Measurements from ENCODE around the gene VAMP4.

DNA sequence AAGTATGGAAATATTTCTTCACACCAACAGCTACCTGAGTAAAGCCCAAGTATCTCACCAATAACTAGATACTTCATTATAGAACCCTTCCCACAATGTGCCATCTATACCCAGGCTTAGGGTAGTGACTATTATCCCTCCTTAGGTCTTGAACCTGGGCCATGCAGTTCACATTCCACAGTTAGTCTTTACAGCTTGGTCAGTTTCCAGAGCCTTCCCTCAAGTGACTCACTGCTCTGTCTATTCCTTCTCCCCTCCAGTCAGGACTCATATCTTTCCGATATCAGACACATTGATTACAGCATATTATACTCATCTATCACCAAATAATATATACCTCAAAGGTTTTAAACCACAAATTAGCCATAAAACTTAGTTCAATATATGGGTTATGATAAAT, 23.6 kb downstream of the VAMP4 start:
- TF ChIP-seq, protein P1, sequence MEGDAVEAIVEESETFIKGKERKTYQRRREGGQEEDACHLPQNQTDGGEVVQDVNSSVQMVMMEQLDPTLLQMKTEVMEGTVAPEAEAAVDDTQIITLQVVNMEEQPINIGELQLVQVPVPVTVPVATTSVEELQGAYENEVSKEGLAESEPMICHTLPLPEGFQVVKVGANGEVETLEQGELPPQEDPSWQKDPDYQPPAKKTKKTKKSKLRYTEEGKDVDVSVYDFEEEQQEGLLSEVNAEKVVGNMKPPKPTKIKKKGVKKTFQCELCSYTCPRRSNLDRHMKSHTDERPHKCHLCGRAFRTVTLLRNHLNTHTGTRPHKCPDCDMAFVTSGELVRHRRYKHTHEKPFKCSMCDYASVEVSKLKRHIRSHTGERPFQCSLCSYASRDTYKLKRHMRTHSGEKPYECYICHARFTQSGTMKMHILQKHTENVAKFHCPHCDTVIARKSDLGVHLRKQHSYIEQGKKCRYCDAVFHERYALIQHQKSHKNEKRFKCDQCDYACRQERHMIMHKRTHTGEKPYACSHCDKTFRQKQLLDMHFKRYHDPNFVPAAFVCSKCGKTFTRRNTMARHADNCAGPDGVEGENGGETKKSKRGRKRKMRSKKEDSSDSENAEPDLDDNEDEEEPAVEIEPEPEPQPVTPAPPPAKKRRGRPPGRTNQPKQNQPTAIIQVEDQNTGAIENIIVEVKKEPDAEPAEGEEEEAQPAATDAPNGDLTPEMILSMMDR (IDR thresholded peaks at IDR 0.05 in 8 of 11, conservative IDR thresholded peaks at IDR 0.05 in 3 of 11): no peak
- TF ChIP-seq POLR2AphosphoS5 (IDR thresholded peaks at IDR 0.05) (no peak), POLR2A (IDR thresholded peaks at IDR 0.05) (no peak)
